Small intestine (tissue), 7 donors: ENCODE results near the gene CCR5AS.
"Not testable (repeated sequence)": the region's sequence is repeated elsewhere in the genome, so short reads cannot be mapped to it uniquely, and the experiment has no call there.

ENCODE experiments used
- DNase-seq, 2 donors: peaks; one replicate each; pipeline versions ENCODE4 v3.0.0 to v3.0.0-alpha.2; 2013
- FAIRE-seq: peaks from 2 replicates; lab custom pipeline; 2012; peaks lifted over from hg19 to GRCh38; lab: Jason Lieb, UNC
- H3K27ac ChIP-seq, 3 donors: one replicate each; pipeline ENCODE4 v1.5.1; 2013; ENCODE audit warnings: low read length in 2 of 3, mild to moderate bottlenecking in 2 of 3, control low read depth in 1 of 3, inconsistent platforms in 1 of 3, low read depth in 1 of 3, moderate library complexity in 1 of 3
- H3K27me3 ChIP-seq, 3 donors: one replicate each; pipeline ENCODE4 v1.6.1; 2013; ENCODE audit warnings: low read length in 3 of 3, inconsistent platforms in 1 of 3; ENCODE audit not compliant: control insufficient read depth in 3 of 3, insufficient read depth in 3 of 3
- H3K36me3 ChIP-seq, 3 donors: one replicate each; pipeline ENCODE4 v1.6.1; 2013; ENCODE audit warnings: low read length in 3 of 3, inconsistent platforms in 1 of 3, low read depth in 1 of 3, mild to moderate bottlenecking in 1 of 3, moderate library complexity in 1 of 3; ENCODE audit not compliant: control insufficient read depth in 3 of 3, insufficient read depth in 2 of 3
- H3K4me1 ChIP-seq, 3 donors: one replicate each; pipeline ENCODE4 v1.6.1; 2013; ENCODE audit warnings: low read length in 2 of 3, inconsistent platforms in 1 of 3, low read depth in 1 of 3, mild to moderate bottlenecking in 1 of 3, moderate library complexity in 1 of 3; ENCODE audit not compliant: control insufficient read depth in 3 of 3, insufficient read depth in 2 of 3
- H3K4me3 ChIP-seq, 3 donors: one replicate each; pipeline ENCODE4 v1.5.1; 2013; ENCODE audit warnings: low read length in 3 of 3, control low read depth in 1 of 3, inconsistent platforms in 1 of 3, low read depth in 1 of 3, mild to moderate bottlenecking in 1 of 3, moderate library complexity in 1 of 3
- H3K9me3 ChIP-seq, 2 donors: one replicate each; pipeline ENCODE4 v1.6.1; 2013; ENCODE audit warnings: low read depth in 1 of 2, low read length in 1 of 2; ENCODE audit not compliant: control insufficient read depth in 2 of 2, insufficient read depth in 1 of 2
- WGBS, 3 donors: extraction: QIAGEN DNeasy Blood & Tissue Kit; methylation state at CpG; one replicate each; pipeline ENCODE4 v1.1.7; 2013; 5-methylcytosine and 5-hydroxymethylcytosine counted together
- donor health status: healthy with polysubstance abuse.
- donor health status: control.
- donor health status: control.
- donor health status: Bipolar disorder and iron deficiency.
- donor health status: healthy.

Gene CCR5AS

DNA sequence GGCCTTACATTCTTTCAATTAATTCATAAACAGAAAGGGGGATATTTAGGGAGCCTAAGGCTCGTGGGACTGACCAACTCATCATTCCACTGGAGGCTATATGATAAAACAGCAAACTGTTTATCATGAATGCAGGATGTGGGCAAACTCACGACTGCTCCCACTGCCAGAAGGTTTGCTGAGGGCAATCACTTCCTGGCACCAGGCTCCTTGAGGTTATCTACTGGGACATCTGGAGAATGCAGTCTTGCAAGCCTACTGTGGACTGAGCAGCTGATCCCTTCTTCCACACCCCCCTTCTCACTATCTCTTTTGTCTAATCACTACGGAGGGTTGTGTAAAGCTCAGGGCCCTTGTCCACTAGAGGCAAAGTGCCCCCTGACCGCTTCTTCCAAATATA, 26.3 kb upstream of the CCR5AS start:
- not testable (repeated sequence) for H3K4me3 ChIP-seq, H3K36me3 ChIP-seq, FAIRE-seq, DNase-seq, H3K27ac ChIP-seq, H3K9me3 ChIP-seq, H3K27me3 ChIP-seq
- WGBS, 3 donors = 55 to 73% (median 63%) methylated on average over 4 of the region's 4 CpGs
- peaks cover 0 to 23% (median 3%) of the 10 kb centered on the region in 3 donors for H3K4me1 ChIP-seq

DNA sequence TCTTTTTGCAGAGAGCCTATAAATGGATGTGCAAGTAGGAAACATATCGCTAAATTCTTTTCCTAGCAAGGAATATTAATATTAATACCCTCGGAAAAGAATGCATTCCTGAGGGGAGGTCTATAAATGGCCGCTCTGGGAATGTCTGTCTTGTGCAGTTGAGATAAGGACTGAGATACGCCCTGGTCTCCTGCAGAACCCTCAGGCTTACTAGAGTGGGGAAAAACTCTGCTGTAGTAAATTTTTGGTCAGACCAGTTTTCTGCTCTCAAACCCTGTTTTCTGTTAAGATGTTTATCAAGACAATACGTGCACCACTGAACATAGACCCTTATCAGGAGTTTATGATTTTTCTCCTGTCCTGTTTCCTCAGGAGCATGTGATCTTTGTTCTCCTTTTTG, 25.0 kb upstream of the CCR5AS start:
- H3K4me1 ChIP-seq = peaks cover 0 to 29% (median 3%) of the 10 kb centered on the region in 3 donors
- not testable (repeated sequence) for H3K27me3 ChIP-seq, DNase-seq, H3K9me3 ChIP-seq, FAIRE-seq, H3K4me3 ChIP-seq, H3K36me3 ChIP-seq, H3K27ac ChIP-seq
- WGBS, 3 donors = 85 to 87% (median 87%) methylated on average over 5 of the region's 5 CpGs

DNA sequence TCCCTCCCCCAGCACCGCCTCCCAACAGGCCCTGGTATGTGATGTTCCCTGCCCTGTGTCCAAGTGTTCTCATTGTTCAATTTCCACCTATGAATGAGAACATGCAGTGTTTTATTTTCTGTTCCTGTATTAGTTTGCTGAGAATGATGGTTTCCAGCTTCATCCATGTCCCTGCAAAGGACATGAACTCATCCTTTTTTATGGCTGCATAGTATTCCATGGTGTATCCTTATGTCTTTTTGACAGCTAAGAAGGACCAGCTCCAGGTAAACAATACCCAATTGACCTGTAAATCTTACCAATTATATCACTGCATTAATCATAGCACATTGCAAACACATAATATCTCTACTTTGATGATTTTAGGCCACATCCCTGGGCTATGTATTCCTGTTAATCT, 24.0 kb upstream of the CCR5AS start:
- DNase-seq, H3K4me3 ChIP-seq, FAIRE-seq, H3K27me3 ChIP-seq, H3K9me3 ChIP-seq, H3K36me3 ChIP-seq, H3K27ac ChIP-seq: not testable (repeated sequence)
- H3K4me1 ChIP-seq = peaks cover 0 to 29% (median 3%) of the 10 kb centered on the region in 3 donors
- WGBS, 3 donors = 97 to 100% (median 100%) methylated on average over 1 of the region's 1 CpG

DNA sequence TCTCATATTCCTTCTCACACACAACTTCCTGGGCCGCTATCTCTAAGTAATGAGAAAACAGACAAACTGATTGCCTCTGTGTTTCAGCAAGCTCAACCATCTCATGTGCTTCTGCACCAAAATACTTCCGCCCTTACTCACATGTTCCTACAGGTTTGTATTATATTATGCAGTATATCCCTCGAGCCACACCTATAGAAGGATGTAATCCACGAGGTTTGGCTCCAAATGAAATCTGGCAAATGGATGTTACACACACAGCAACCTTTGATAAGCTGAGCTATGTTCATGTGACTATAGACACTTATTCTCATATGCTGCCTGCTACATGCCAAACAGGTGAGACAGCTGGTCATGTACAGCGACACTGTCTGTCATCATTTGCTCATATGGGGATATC, 22.8 kb upstream of the CCR5AS start:
- WGBS, 3 donors = 12 to 67% (median 32%) methylated on average over 5 of the region's 5 CpGs
- FAIRE-seq = no peak
- H3K27ac ChIP-seq = peak overlapping the region in 2 of 3 donors; percentile 55 to 88

DNA sequence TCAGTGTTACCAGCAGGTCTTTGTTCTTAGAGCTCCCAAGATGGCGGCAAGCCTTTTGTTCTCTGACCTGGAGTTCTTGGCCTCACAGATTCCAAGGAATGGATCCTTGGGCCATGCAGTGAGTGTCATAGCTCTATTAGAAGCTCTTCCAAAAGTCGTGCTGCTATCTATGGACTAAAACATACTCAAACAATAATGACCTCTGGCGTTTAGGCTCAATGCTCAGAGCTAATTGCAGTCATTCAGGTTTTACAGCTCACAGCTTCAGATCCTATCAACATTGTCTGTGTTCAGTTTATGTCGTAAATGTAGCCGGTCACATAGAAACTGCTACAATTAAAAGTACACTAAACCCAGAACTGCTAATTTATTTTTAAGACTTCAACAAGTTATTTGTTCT, 22.4 kb upstream of the CCR5AS start:
- Histone ChIP-seq H3K27ac (peak overlapping the region in 2 of 3 donors; percentile 84 to 88), H3K4me3 (no peak overlapping the region), H3K9me3 (peaks cover 0 to 9% of the 10 kb centered on the region in 2 donors), H3K36me3 (no peaks in the 10 kb centered on the region), H3K4me1 (peaks cover 0 to 29% (median 3%) of the 10 kb centered on the region in 3 donors), H3K27me3 (no peaks in the 10 kb centered on the region)
- DNase-seq (peak; percentile 72 to 77), FAIRE-seq (no peak)
- WGBS, 3 donors = 18 to 67% (median 39%) methylated on average over 5 of the region's 5 CpGs

More for the DNA sequence above, 22.8 kb upstream of the CCR5AS start:
- no peaks in the 10 kb centered on the region for H3K36me3 ChIP-seq
- H3K27me3 ChIP-seq = no peaks in the 10 kb centered on the region
- peak; percentile 68 to 84 for DNase-seq
- H3K4me3 ChIP-seq = no peak overlapping the region
- peaks cover 0 to 29% (median 3%) of the 10 kb centered on the region in 3 donors for H3K4me1 ChIP-seq
- H3K9me3 ChIP-seq = peaks cover 0 to 9% of the 10 kb centered on the region in 2 donors

DNA sequence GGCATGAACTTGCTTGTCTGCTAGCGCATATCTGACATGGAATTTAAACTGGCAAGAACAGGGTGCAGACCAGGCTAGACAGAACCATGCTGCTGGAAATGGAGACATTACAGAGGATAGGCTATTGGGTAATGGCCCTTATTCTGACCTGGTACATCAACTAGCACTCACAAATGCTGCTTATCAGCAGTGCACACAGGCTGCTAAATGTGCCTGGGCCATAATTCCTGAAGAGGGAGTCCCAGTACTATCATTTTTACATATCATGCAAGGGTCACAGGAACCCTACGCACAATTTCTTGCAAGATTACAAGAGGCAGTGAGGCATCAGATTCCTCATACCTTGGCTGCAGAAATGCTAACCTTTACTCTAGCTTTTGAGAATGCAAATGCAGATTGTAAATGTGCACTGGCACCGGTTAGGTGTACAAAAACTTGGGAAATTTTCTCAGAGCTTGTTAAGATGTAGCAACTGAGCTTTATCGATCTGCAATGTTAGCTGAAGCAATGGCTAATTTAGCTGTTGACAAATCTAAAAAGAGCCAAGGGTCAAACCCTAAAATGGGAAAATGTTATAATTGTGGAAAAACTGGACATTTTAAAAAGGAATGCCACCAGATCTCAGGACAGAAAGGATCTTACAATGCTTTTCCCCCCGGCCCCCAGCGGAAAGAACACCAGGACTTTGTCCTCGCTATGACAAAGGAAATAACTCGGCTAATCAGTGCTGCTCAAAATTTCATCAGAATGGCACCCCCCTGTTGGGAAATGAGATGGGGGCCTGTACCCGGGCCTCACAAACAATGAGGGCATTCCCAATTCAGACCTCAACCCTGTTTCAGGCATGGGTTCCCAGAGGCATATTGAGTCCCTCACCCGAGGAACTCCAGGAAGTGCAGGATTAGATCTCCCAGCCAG, 21.3 kb upstream of the CCR5AS start:
- peak overlapping the region in 2 of 3 donors; percentile 84 to 88 for H3K27ac ChIP-seq
- H3K9me3 ChIP-seq = peaks cover 0 to 9% of the 10 kb centered on the region in 2 donors
- FAIRE-seq (no peak), DNase-seq (peak; percentile 52 to 78)
- no peaks in the 10 kb centered on the region for H3K27me3 ChIP-seq
- 23 to 61% (median 50%) methylated on average over 10 of the region's 10 CpGs for WGBS, 3 donors
- peaks cover 0 to 29% (median 3%) of the 10 kb centered on the region in 3 donors for H3K4me1 ChIP-seq
- H3K4me3 ChIP-seq = no peak overlapping the region
- no peaks in the 10 kb centered on the region for H3K36me3 ChIP-seq

DNA sequence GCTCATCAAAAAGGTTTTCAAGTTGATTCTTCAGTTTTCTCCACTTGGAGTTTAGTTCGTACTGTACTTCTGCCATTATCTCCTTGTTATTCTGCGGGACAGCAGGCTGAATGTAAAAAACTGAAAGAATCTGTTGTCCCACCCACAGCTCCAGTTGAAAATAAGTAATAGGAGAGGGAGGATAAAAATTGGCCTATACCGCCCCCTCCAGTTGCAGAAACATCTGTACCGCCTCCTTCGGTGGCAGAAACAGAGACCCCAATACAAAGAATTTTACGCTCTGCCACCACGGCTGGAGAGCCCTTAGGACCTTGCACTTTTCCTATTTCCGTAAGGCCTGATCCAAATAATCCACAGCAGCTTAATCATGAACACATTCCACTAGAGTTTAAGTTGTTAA, 20.5 kb upstream of the CCR5AS start:
- 50 to 70% (median 55%) methylated on average over 8 of the region's 8 CpGs for WGBS, 3 donors
- not testable (repeated sequence) for H3K9me3 ChIP-seq, H3K36me3 ChIP-seq, FAIRE-seq, H3K27me3 ChIP-seq, H3K4me3 ChIP-seq, DNase-seq
- peak overlapping the region in 1 of 3 donors; percentile 88 for H3K27ac ChIP-seq
- peaks cover 0 to 29% (median 3%) of the 10 kb centered on the region in 3 donors for H3K4me1 ChIP-seq

DNA sequence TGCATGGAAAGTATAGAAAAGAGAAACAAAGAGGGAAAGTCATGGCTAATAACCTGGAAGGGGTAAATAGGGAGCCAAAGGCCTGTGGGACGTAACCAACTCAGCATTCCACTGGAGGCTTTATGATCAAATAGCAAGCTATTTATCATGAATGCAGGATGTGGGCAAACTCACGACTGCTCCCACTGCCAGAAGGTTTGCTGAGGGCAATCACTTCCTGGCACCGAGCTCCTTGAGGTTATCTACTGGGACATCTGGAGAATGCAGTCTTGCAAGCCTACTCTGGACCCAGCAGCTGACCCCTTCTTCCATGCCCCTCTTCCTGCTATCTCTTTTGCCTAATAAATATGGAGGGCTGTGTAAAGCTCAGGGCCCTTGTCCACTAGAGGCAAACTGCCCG, 19.6 kb upstream of the CCR5AS start:
- not testable (repeated sequence) for H3K4me3 ChIP-seq, H3K9me3 ChIP-seq, H3K27ac ChIP-seq, FAIRE-seq, H3K27me3 ChIP-seq, H3K36me3 ChIP-seq, DNase-seq
- WGBS, 3 donors = 35 to 57% (median 42%) methylated on average over 4 of the region's 4 CpGs
- H3K4me1 ChIP-seq = peaks cover 0 to 29% (median 3%) of the 10 kb centered on the region in 3 donors
